NK-92 (cell line): ENCODE measurements around the gene OR5B17.
"Not testable (repeated sequence)": the region's sequence is repeated elsewhere in the genome, so short reads cannot be mapped to it uniquely, and the experiment has no call there.

ENCODE experiments used
- DNase-seq: peaks from one replicate; lab custom pipeline; 2025; ENCODE audit not compliant: unreplicated experiment; lab: John Stamatoyannopoulos, UW

OR5B17 gene

GRCh38 chr11:58358969-58359368 is at the start of gene OR5B17:
Gene OR5B17, minus strand, starts transcription at chr11:58359069. Its CDS starts 0 bp downstream, at chr11:58359069.
- DNase-seq: no peak

- no peak for DNase-seq
These were observed 47.9 kb upstream of the OR5B17 start, which contains the start of gene OR5B3 for GRCh38 chr11:58406774-58407173. Gene OR5B3, minus strand, starts transcription at chr11:58406874. Its CDS starts 3,465 bp downstream, at chr11:58403409.

DNA sequence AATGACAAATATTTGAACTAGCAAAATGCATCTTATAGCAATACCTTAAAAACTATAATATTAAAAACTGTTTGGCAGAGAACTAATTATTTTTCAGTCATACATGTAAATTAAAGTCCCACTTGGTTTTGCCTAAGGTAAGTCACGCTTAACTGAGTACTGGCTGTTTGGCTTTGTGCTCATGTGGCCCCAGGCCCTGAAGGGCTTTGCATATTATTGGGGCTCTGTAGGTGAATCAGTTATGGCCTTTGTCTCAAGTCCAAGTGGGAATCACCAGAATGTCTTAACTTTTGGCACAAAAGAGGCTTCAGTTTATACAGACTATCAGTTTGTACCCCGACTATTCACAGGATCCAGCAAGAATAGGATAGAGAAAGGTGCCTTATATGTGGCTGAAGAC is 40.8 kb upstream of the OR5B17 start:
- DNase-seq: not testable (repeated sequence)

- no peak for DNase-seq
These were observed 36.7 kb upstream of the OR5B17 start for GRCh38 chr11:58395581-58395980.

DNA sequence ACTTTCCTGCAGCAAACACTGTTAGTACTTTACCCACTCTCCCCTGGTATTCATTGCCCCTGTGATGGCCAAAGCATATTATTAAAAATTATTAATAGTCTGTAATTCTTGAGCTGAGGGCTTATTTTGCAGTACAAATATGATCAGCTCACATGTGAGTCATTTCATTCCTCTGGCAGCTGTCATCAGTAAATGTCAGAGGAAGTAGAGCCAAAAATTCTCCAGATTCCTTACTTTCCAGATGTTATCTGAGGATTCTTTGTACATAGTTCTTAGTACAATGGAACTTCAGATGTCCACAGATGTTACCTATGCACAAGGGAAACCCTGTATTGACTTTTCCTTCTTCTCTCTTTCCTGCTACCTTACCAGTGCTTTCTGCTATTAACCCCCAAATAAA is 35.3 kb upstream of the OR5B17 start:
- no peak for DNase-seq

GRCh38 chr11:58392746-58393145 is 33.9 kb upstream of the OR5B17 start:
- DNase-seq: no peak

- DNase-seq: no peak
These were observed 33.0 kb upstream of the OR5B17 start for GRCh38 chr11:58391879-58392278.

- DNase-seq: no peak
These were observed 31.7 kb upstream of the OR5B17 start for GRCh38 chr11:58390551-58391063.

DNA sequence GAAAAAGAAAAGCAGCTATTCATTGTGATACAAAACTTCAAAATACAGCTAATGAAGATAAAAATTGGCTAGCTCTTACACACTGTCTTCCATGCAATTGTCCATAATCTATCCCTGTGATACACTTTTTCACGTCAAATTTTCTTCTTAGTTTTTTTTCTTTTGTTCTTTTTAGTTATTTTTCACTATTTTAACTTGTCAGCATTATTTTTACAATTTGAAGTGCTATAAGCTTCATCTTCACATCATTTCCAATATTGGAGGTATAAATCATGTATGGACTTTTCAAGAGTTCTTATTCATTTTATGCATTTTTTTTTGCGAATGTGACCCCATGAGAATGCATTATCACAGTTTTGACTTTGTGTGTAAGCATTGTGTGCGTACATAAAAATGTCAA is 4.1 kb downstream of the OR5B17 start:
- no peak for DNase-seq

- DNase-seq: no peak
These were observed 13.7 kb downstream of the OR5B17 start for GRCh38 chr11:58345204-58345603.

DNA sequence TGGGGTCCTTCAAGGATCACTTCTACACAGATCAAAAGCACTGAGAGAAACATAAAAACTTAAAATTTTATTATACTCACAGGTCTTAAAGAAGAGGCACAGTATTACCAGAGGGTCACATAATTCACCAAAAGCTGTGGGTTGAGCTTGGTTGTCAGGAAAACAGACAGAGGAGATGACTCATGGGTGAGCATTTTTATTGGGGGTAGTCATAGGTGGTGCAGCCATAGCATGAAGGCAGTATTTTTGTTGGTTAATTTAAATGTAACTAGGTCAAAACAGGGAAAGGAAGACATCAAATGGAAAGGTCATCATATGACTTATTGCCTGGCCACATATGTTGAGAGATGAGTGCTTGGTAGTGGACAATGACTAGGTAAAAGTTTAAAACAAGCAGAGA is 24.2 kb downstream of the OR5B17 start:
- no peak for DNase-seq

- DNase-seq: no peak
These were observed 28.0 kb downstream of the OR5B17 start for GRCh38 chr11:58330861-58331260.

DNA sequence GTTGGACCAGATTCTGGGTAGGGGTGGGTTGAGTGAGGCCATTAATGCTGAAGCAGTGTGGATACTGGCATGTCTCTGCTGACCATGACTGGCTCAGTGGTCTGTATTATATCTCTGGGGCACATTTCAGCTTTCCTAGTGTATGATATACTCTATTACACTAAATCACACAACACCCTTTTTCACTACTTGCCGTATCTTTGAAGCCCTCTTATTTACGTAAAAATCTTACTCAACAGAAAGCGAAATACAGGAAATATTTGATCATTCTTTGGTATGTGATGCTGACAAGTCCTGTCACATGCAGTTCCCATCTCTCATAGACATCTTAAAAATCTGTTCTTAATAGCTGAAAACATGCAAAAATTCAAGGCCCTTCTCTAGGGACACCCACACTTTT is 40.3 kb downstream of the OR5B17 start:
- no peak for DNase-seq

GRCh38 chr11:58316142-58316541 is 42.7 kb downstream of the OR5B17 start:
- no peak for DNase-seq
